HUES64 (cell line): Measurements from ENCODE around the gene SEMG1. TPM values are rescaled to one million over a fixed set of nuclear protein-coding genes. Genes with fewer than 3 reads are reported as not detected.

Experiments used
- H3K27ac ChIP-seq: 2 replicates; pipeline ENCODE4 v1.7.0; 2013; ENCODE audit warnings: low read depth, low read length, inconsistent platforms
- H3K27me3 ChIP-seq: 2 replicates; pipeline ENCODE4 v1.6.1; 2013; ENCODE audit warnings: mild to moderate bottlenecking, low read length; ENCODE audit not compliant: insufficient read depth
- H3K36me3 ChIP-seq: 2 replicates; pipeline ENCODE4 v1.6.1; 2013; ENCODE audit warnings: mild to moderate bottlenecking, low read length; ENCODE audit not compliant: insufficient read depth
- H3K4me1 ChIP-seq: 2 replicates; pipeline ENCODE4 v1.6.1; 2013; ENCODE audit warnings: mild to moderate bottlenecking, low read length, moderate library complexity; ENCODE audit not compliant: insufficient read depth
- H3K4me3 ChIP-seq: 2 replicates; pipeline ENCODE4 v1.5.1; 2013; ENCODE audit warnings: mild to moderate bottlenecking, low read length, moderate library complexity
- H3K9ac ChIP-seq: 2 replicates; pipeline ENCODE4 v1.6.1; 2013; ENCODE audit warnings: mild to moderate bottlenecking, low read depth, low read length
- H3K9me3 ChIP-seq: 2 replicates; pipeline ENCODE4 v1.6.1; 2013; ENCODE audit warnings: low read depth, low read length; ENCODE audit not compliant: insufficient read depth
- WGBS: fragments of 150-250, 120-280 bp; methylation state at CpG from one replicate; pipeline ENCODE4 v1.1.7; 2013; ENCODE audit warnings: missing lambda C conversion rate; 5-methylcytosine and 5-hydroxymethylcytosine counted together
- polyA plus RNA-seq, 2 experiments: library from polyadenylated mRNA; stranded (reverse); fragments of 50-300 nt; gene quantifications; one replicate each; pipeline ENCODE4 v1.2.3, GENCODE V29; 2013

The SEMG1 gene
- polyA plus RNA-seq (2013, experiment 1 of 2): 1.8 TPM
- 1.9 TPM for polyA plus RNA-seq (2013, experiment 2 of 2)

GRCh38 chr20:45206725-45207124, at the start of gene SEMG1:
TSS of gene SEMG1 (plus strand) at chr20:45207033. CDS start at chr20:45207054, 21 bp downstream.
- Histone ChIP-seq H3K27me3 (no peaks in the 10 kb centered on the region), H3K4me1 (peaks cover 21% of the 10 kb centered on the region; the same call in 1 of the 2 replicates), H3K4me3 (no peak within 1 kb of the TSS), H3K9me3 (no peaks in the 10 kb centered on the region), H3K27ac (no peak within 1 kb of the TSS), H3K9ac (no peak within 1 kb of the TSS), H3K36me3 (no peaks in the 10 kb centered on the region)
- 57% methylated on average over 1 of the region's 1 CpG for WGBS

GRCh38 chr20:45157962-45158361, 48.9 kb upstream of the SEMG1 start:
- Histone ChIP-seq H3K27ac (no peak overlapping the region), H3K9ac (no peak overlapping the region), H3K36me3 (no peaks in the 10 kb centered on the region), H3K4me1 (no peaks in the 10 kb centered on the region), H3K4me3 (no peak overlapping the region), H3K9me3 (no peaks in the 10 kb centered on the region), H3K27me3 (no peaks in the 10 kb centered on the region)
- WGBS: 71% methylated on average over 1 of the region's 1 CpG

GRCh38 chr20:45163083-45163803, 43.6 kb upstream of the SEMG1 start:
- no peaks in the 10 kb centered on the region for H3K4me1 ChIP-seq
- no peaks in the 10 kb centered on the region for H3K9me3 ChIP-seq
- H3K27ac ChIP-seq: no peak overlapping the region
- H3K9ac ChIP-seq: no peak overlapping the region
- H3K36me3 ChIP-seq: no peaks in the 10 kb centered on the region
- no peaks in the 10 kb centered on the region for H3K27me3 ChIP-seq
- no peak overlapping the region for H3K4me3 ChIP-seq
- 84% methylated on average over 1 of the region's 1 CpG for WGBS

GRCh38 chr20:45164906-45165305, 41.9 kb upstream of the SEMG1 start:
- no peaks in the 10 kb centered on the region; the same call in 1 of the 2 replicates for H3K9me3 ChIP-seq
- no peak overlapping the region for H3K9ac ChIP-seq
- H3K27ac ChIP-seq: no peak overlapping the region
- 92% methylated on average over 1 of the region's 1 CpG for WGBS
- no peaks in the 10 kb centered on the region for H3K4me1 ChIP-seq
- H3K27me3 ChIP-seq: no peaks in the 10 kb centered on the region
- no peak overlapping the region for H3K4me3 ChIP-seq
- no peaks in the 10 kb centered on the region for H3K36me3 ChIP-seq

- WGBS: 83% methylated on average over 1 of the region's 1 CpG
- Histone ChIP-seq H3K9ac (no peak overlapping the region), H3K36me3 (no peaks in the 10 kb centered on the region), H3K4me1 (no peaks in the 10 kb centered on the region), H3K4me3 (no peak overlapping the region), H3K27ac (no peak overlapping the region), H3K9me3 (no peaks in the 10 kb centered on the region; the same call in 1 of the 2 replicates), H3K27me3 (no peaks in the 10 kb centered on the region)
These were observed 33.3 kb upstream of the SEMG1 start for GRCh38 chr20:45173522-45173921.

GRCh38 chr20:45174434-45175364, 32.1 kb upstream of the SEMG1 start, which contains the start of gene PI3:
TSS of gene PI3 (plus strand) at chr20:45174902. CDS start at chr20:45174923, 21 bp downstream.
- H3K4me3 ChIP-seq: no peak within 1 kb of the TSS
- no peak within 1 kb of the TSS for H3K9ac ChIP-seq
- H3K9me3 ChIP-seq: no peaks in the 10 kb centered on the region; the same call in 1 of the 2 replicates
- H3K4me1 ChIP-seq: no peaks in the 10 kb centered on the region
- no peak within 1 kb of the TSS for H3K27ac ChIP-seq
- no peaks in the 10 kb centered on the region for H3K36me3 ChIP-seq
- no peaks in the 10 kb centered on the region for H3K27me3 ChIP-seq
- 78% methylated on average over 8 of the region's 8 CpGs for WGBS

- Histone ChIP-seq H3K9me3 (no peaks in the 10 kb centered on the region), H3K36me3 (no peaks in the 10 kb centered on the region), H3K4me3 (no peak overlapping the region), H3K27ac (no peak overlapping the region), H3K4me1 (no peaks in the 10 kb centered on the region), H3K9ac (no peak overlapping the region), H3K27me3 (no peaks in the 10 kb centered on the region)
- 89% methylated on average over 3 of the region's 4 CpGs for WGBS
These were observed 30.1 kb upstream of the SEMG1 start for GRCh38 chr20:45176526-45177267.

- Histone ChIP-seq H3K9ac (no peak overlapping the region), H3K27me3 (no peaks in the 10 kb centered on the region), H3K36me3 (no peaks in the 10 kb centered on the region), H3K27ac (no peak overlapping the region), H3K4me1 (no peaks in the 10 kb centered on the region), H3K4me3 (no peak overlapping the region), H3K9me3 (no peaks in the 10 kb centered on the region)
- 78% methylated on average over 2 of the region's 2 CpGs for WGBS
These were observed 27.7 kb upstream of the SEMG1 start for GRCh38 chr20:45179166-45179565.

GRCh38 chr20:45181639-45182038, 25.2 kb upstream of the SEMG1 start:
- Histone ChIP-seq H3K9me3 (no peaks in the 10 kb centered on the region), H3K4me3 (no peak overlapping the region), H3K27ac (no peak overlapping the region), H3K27me3 (no peaks in the 10 kb centered on the region), H3K36me3 (no peaks in the 10 kb centered on the region), H3K9ac (no peak overlapping the region), H3K4me1 (no peaks in the 10 kb centered on the region)
- WGBS: 88% methylated on average over 2 of the region's 2 CpGs

- Histone ChIP-seq H3K27me3 (no peaks in the 10 kb centered on the region), H3K9me3 (no peaks in the 10 kb centered on the region), H3K27ac (no peak overlapping the region), H3K9ac (no peak overlapping the region), H3K4me1 (no peaks in the 10 kb centered on the region), H3K4me3 (no peak overlapping the region), H3K36me3 (no peaks in the 10 kb centered on the region)
- WGBS: 88% methylated on average over 1 of the region's 2 CpGs
These were observed 23.7 kb upstream of the SEMG1 start for GRCh38 chr20:45183084-45183483.
